Measurements from ENCODE around the gene RNF181. TPM values are rescaled to one million over a fixed set of nuclear protein-coding genes. Genes with fewer than 3 reads are reported as not detected.

The RNF181 gene
- total and polyA plus RNA-seq, 2 of the 8 experiments (the other 6 are each of a cell fraction or from before 2014, with no cell fraction given): 97.2 to 514 TPM

GRCh38 chr2:85635011-85635410, 39.5 kb downstream of the RNF181 start:
- no peak overlapping the region for H3K23ac ChIP-seq (ENCODE audit: insufficient read length)
- peaks cover 19 to 80% (median 62%) of the 10 kb centered on the region in 4 experiments for H3K36me3 ChIP-seq (ENCODE audit: control insufficient read depth in 2 of 4, insufficient read depth in 4 of 4, low read length in 3 of 4)
- no peak overlapping the region for H3K4me2 ChIP-seq (ENCODE audit: insufficient read depth in 1 of 2, low read depth in 2 of 2, low read length in 2 of 2)
- H2AK5ac ChIP-seq (ENCODE audit: low read depth, low read length): no peak overlapping the region
- no peak overlapping the region for H4K91ac ChIP-seq (replicated peaks; ENCODE audit: insufficient read length, low read length)
- 93% methylated on average over 8 of the region's 8 CpGs; no CpG with 5 or more reads in 1 of the 2 experiments for WGBS, 2 experiments (ENCODE audit: extremely low coverage in 1 of 2, insufficient coverage in 1 of 2, insufficient read length in 1 of 2, insufficient replicate concordance in 2 of 2, low coverage in 1 of 2, low lambda C conversion rate in 2 of 2, missing lambda C conversion rate in 1 of 2)
- H3K79me1 ChIP-seq (ENCODE audit: low read depth, low read length): 0 out of 2 replicates have a peak, but pooled peaks cover 3% of the 10 kb centered on the region
- no peak overlapping the region for H3K18ac ChIP-seq (ENCODE audit: extremely low read depth, low read length)
- ChIA-PET CTCF (ENCODE audit: partially characterized antibody) (interaction anchor here (0.7 to 5.9 kb wide), 5 partner anchors 14 to 407 kb away, joined by 3 to 69 read pairs (median 4); no protein-coding TSS in a partner anchor), POLR2A (ENCODE audit: partially characterized antibody) (interaction anchor here (0.7 to 3.2 kb wide), 4 partner anchors 11 to 464 kb away, joined by 3 to 16 read pairs (median 8); partner anchors contain the start of gene TMEM150A)
- no peaks in the 10 kb centered on the region for H3K27me3 ChIP-seq (replicated peaks in 1 of 4; ENCODE audit: control insufficient read depth in 3 of 4, extremely low read depth in 1 of 4, insufficient read depth in 3 of 4, low read length in 3 of 4)
- H2BK12ac ChIP-seq (ENCODE audit: low read depth, low read length): no peak overlapping the region
- H3K4ac ChIP-seq (replicated peaks; ENCODE audit: insufficient read length, low read depth, low read length): no peak overlapping the region
- no peak overlapping the region for H2BK120ac ChIP-seq (replicated peaks; ENCODE audit: low read depth, low read length)
- no peak overlapping the region for H3K27ac ChIP-seq (ENCODE audit: low read depth, low read length)
- H3K14ac ChIP-seq (ENCODE audit: insufficient read length): no peak overlapping the region
- H3K23me2 ChIP-seq (ENCODE audit: low read depth, low read length): no peaks in the 10 kb centered on the region
- H3K4me3 ChIP-seq (ENCODE audit: extremely low read depth in 1 of 4, insufficient read depth in 2 of 4, low read depth in 3 of 4, low read length in 4 of 4): no peak overlapping the region
- no peak overlapping the region for H3K9ac ChIP-seq (replicated peaks in 1 of 4; ENCODE audit: extremely low read depth in 1 of 4, low read depth in 3 of 4, low read length in 3 of 4)
- H3K56ac ChIP-seq (replicated peaks; ENCODE audit: insufficient read length, low read depth, low read length): no peak overlapping the region
- H4K20me1 ChIP-seq (replicated peaks in 1 of 2; ENCODE audit: control insufficient read depth in 1 of 2, insufficient read depth in 2 of 2, low read length in 2 of 2): peaks cover 5 to 11% of the 10 kb centered on the region in 2 experiments
- no peak overlapping the region for H2BK15ac ChIP-seq (ENCODE audit: low read length)
- no peak overlapping the region for H2BK5ac ChIP-seq (ENCODE audit: low read depth, low read length)
- H3K9me3 ChIP-seq (ENCODE audit: insufficient read depth in 2 of 2, low read depth in 1 of 2, low read length in 1 of 2): no peaks in the 10 kb centered on the region
- H2BK20ac ChIP-seq (ENCODE audit: low read length): no peak overlapping the region
- no peak overlapping the region for H4K8ac ChIP-seq (ENCODE audit: extremely low read depth, insufficient read depth, low read length)
- FAIRE-seq (no peak), DNase-seq (ENCODE audit: low read depth in 1 of 2, low spot score in 2 of 2) (no peak)
- H3K4me1 ChIP-seq (replicated peaks in 1 of 4; ENCODE audit: control insufficient read depth in 3 of 4, insufficient read depth in 4 of 4, low read length in 3 of 4): no peaks in the 10 kb centered on the region
- no peaks in the 10 kb centered on the region; a peak in 1 of 4 replicates for H3K79me2 ChIP-seq (ENCODE audit: control insufficient read depth in 1 of 2, insufficient read depth in 2 of 2, low read length in 2 of 2)
- no peak for TF ChIP-seq SP2 (IDR thresholded peaks at IDR 0.05; ENCODE audit: low read length)
- no peak for TF ChIP-seq SP1 (IDR thresholded peaks at IDR 0.05; ENCODE audit: low read depth, low read length)
- TF ChIP-seq EP300 (IDR thresholded peaks at IDR 0.05; ENCODE audit: borderline replicate concordance in 1 of 2, low read depth in 2 of 2, low read length in 2 of 2): no peak
- TF ChIP-seq NRF1 (IDR thresholded peaks at IDR 0.05; ENCODE audit: low read depth, low read length): no peak
- no peak for TF ChIP-seq SIRT6 (IDR thresholded peaks at IDR 0.05; ENCODE audit: low read length)
- TF ChIP-seq, protein P1, sequence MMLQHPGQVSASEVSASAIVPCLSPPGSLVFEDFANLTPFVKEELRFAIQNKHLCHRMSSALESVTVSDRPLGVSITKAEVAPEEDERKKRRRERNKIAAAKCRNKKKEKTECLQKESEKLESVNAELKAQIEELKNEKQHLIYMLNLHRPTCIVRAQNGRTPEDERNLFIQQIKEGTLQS (IDR thresholded peaks at IDR 0.05; ENCODE audit: insufficient read depth, low read depth, low read length): no peak
- TF ChIP-seq HDAC6 (IDR thresholded peaks at IDR 0.05; ENCODE audit: low read depth, low read length): no peak
- no peak for TF ChIP-seq CHD1 (IDR thresholded peaks at IDR 0.05; ENCODE audit: low read depth, low read length)
- no peak for TF ChIP-seq RBBP5 (IDR thresholded peaks at IDR 0.05; ENCODE audit: borderline replicate concordance, low read depth, low read length)
- no peak for TF ChIP-seq SRF (IDR thresholded peaks at IDR 0.05; ENCODE audit: low read depth, low read length)
- H4K5ac ChIP-seq (ENCODE audit: insufficient read length, low read depth, low read length): no peak overlapping the region
- H2AFZ ChIP-seq (ENCODE audit: low read length): no peak overlapping the region

Measured in H1 (cell line).